ENCODE results near the gene RNF14.

DNA sequence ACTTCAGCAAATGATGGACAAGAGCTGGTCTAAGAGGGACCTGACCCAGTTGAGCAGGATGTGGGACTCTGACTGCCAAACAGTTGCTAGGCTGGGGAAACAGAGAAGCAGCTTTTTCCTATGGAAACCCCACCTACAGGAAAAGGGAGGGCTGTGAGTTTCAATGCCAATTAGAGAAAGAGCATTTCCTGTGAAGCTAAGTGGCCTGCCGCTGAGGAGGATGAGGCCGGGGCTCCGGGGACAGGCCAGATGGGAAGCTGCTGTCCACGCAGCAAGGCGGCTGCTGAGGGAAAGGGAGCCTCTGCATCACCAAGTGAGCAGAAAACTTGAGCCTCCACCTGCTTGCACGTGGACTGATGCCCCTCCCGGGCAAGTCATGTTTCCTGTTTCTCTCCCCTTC, 10.8 kb upstream of the RNF14 start, which contains the start of gene PCDH12:
- no peak for TF ChIP-seq EZH2 (IDR thresholded peaks at IDR 0.05; ENCODE audit: borderline replicate concordance, insufficient read depth, low read depth, low read length, poor library complexity, severe bottlenecking)
- TF ChIP-seq, protein P1, sequence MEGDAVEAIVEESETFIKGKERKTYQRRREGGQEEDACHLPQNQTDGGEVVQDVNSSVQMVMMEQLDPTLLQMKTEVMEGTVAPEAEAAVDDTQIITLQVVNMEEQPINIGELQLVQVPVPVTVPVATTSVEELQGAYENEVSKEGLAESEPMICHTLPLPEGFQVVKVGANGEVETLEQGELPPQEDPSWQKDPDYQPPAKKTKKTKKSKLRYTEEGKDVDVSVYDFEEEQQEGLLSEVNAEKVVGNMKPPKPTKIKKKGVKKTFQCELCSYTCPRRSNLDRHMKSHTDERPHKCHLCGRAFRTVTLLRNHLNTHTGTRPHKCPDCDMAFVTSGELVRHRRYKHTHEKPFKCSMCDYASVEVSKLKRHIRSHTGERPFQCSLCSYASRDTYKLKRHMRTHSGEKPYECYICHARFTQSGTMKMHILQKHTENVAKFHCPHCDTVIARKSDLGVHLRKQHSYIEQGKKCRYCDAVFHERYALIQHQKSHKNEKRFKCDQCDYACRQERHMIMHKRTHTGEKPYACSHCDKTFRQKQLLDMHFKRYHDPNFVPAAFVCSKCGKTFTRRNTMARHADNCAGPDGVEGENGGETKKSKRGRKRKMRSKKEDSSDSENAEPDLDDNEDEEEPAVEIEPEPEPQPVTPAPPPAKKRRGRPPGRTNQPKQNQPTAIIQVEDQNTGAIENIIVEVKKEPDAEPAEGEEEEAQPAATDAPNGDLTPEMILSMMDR (IDR thresholded peaks at IDR 0.05): no peak

All from B cell (primary cell).